ENCODE results near the gene FGGY.
"Not testable (repeated sequence)": the region's sequence is repeated elsewhere in the genome, so short reads cannot be mapped to it uniquely, and the experiment has no call there.

FGGY gene

GRCh38 chr1:59598120-59598440 lies 301.2 kb downstream of the FGGY start:
- DNase-seq, result no peak

GRCh38 chr1:59601041-59601441 lies 304.1 kb downstream of the FGGY start:
- DNase-seq, result no peak

GRCh38 chr1:59601811-59602210 lies 304.9 kb downstream of the FGGY start:
- DNase-seq, result no peak

GRCh38 chr1:59604191-59604590 lies 307.3 kb downstream of the FGGY start:
- no peak for DNase-seq

- no peak for DNase-seq
Measured at GRCh38 chr1:59605184-59605583, 308.3 kb downstream of the FGGY start.

- DNase-seq, result no peak
Measured at GRCh38 chr1:59605761-59606160, 308.9 kb downstream of the FGGY start.

GRCh38 chr1:59609245-59609644 lies 312.4 kb downstream of the FGGY start:
- no peak for DNase-seq

- DNase-seq, result not testable (repeated sequence)
Measured at GRCh38 chr1:59610499-59610898, 313.6 kb downstream of the FGGY start.

GRCh38 chr1:59617434-59617833 lies 320.5 kb downstream of the FGGY start:
- no peak for DNase-seq

GRCh38 chr1:59619557-59619956 lies 322.7 kb downstream of the FGGY start:
- DNase-seq, result no peak

GRCh38 chr1:59625384-59625783 lies 328.5 kb downstream of the FGGY start:
- no peak for DNase-seq

- no peak for DNase-seq
Measured at GRCh38 chr1:59631561-59632255, 334.8 kb downstream of the FGGY start.

GRCh38 chr1:59635097-59635496 lies 338.2 kb downstream of the FGGY start:
- no peak for DNase-seq

- DNase-seq, result no peak
Measured at GRCh38 chr1:59638231-59638711, 341.4 kb downstream of the FGGY start.

- DNase-seq, result no peak
Measured at GRCh38 chr1:59639266-59639665, 342.4 kb downstream of the FGGY start.

GRCh38 chr1:59640851-59641250 lies 344.0 kb downstream of the FGGY start:
- DNase-seq, result no peak

GRCh38 chr1:59641836-59642235 lies 344.9 kb downstream of the FGGY start:
- DNase-seq, result no peak

GRCh38 chr1:59643526-59643925 lies 346.6 kb downstream of the FGGY start:
- no peak for DNase-seq

- no peak for DNase-seq
Measured at GRCh38 chr1:59645893-59646292, 349.0 kb downstream of the FGGY start.

- not testable (repeated sequence) for DNase-seq
Measured at GRCh38 chr1:59653142-59653958, 356.5 kb downstream of the FGGY start.

- DNase-seq, result no peak
Measured at GRCh38 chr1:59653968-59654367, 357.1 kb downstream of the FGGY start.

GRCh38 chr1:59657873-59658465 lies 361.1 kb downstream of the FGGY start:
- DNase-seq, result no peak

- no peak for DNase-seq
Measured at GRCh38 chr1:59664166-59664565, 367.3 kb downstream of the FGGY start.

- DNase-seq, result no peak
Measured at GRCh38 chr1:59666106-59666505, 369.2 kb downstream of the FGGY start.

All from SIG-M5 (cell line).